ENCODE results near the gene GNRHR. TPM values are rescaled to one million over a fixed set of nuclear protein-coding genes. Genes with fewer than 3 reads are reported as not detected.
"Not testable (repeated sequence)": the region's sequence is repeated elsewhere in the genome, so short reads cannot be mapped to it uniquely, and the experiment has no call there.

Gene GNRHR
- total RNA-seq, 1 experiment from 2014 or later = not detected

DNA sequence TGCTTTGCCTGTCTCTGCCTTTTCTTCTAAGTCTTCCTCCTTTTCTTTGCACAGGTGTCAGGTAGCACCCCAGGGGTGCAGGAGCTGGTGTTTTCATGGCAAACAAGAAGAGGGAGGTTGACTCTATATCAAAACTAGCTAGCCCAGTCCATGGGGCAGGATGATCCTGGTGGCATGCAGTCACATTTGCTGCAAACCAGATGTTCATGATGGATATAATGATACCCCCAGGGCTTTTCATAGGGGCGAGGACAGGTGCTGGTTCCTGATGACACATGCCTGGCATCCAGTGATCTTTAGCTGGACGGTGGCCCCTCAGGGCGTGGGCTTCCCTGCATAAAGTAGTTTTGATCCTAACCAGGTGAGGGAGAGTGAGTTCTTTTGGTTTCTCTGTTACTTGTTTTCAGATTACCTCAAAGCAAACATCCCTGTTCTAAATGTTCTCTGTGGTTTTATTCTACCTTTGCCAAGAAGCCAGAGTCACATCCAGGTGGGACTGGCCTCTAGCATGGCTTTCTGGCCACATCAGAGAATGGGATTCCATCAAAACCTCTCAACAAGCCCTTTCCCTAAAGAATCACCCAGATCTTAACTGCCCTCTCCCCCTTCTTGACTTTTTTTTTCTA, 42.1 kb downstream of the GNRHR start:
- H3K4me3 Mint-ChIP-seq (ENCODE audit: unreplicated experiment) = no peak overlapping the region
- intact Hi-C loops (cut with micrococcal nuclease) = no loop called here
- TF ChIP-seq, protein P1, sequence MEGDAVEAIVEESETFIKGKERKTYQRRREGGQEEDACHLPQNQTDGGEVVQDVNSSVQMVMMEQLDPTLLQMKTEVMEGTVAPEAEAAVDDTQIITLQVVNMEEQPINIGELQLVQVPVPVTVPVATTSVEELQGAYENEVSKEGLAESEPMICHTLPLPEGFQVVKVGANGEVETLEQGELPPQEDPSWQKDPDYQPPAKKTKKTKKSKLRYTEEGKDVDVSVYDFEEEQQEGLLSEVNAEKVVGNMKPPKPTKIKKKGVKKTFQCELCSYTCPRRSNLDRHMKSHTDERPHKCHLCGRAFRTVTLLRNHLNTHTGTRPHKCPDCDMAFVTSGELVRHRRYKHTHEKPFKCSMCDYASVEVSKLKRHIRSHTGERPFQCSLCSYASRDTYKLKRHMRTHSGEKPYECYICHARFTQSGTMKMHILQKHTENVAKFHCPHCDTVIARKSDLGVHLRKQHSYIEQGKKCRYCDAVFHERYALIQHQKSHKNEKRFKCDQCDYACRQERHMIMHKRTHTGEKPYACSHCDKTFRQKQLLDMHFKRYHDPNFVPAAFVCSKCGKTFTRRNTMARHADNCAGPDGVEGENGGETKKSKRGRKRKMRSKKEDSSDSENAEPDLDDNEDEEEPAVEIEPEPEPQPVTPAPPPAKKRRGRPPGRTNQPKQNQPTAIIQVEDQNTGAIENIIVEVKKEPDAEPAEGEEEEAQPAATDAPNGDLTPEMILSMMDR (IDR thresholded peaks at IDR 0.05; ENCODE audit: unreplicated experiment) = no peak
- peaks cover 14% of the 10 kb centered on the region for H3K36me3 Mint-ChIP-seq (ENCODE audit: insufficient read depth, unreplicated experiment)
- no peak overlapping the region for H3K27ac Mint-ChIP-seq (ENCODE audit: low read depth, unreplicated experiment)
- BruUV-seq (replicated peaks) = no TSS peak
- ChIA-PET POLR2A (interaction anchor here (0.7 to 2.8 kb wide), 3 partner anchors 11 to 22 kb away, joined by 3 to 14 read pairs (median 5); partner anchors contain the start of gene UBA6), CTCF (interaction anchor here (0.5 to 1.3 kb wide), 3 partner anchors 12 to 684 kb away, joined by 3 to 6 read pairs (median 5); no protein-coding TSS in a partner anchor)
- no peaks in the 10 kb centered on the region for H3K27me3 Mint-ChIP-seq (ENCODE audit: insufficient read depth, unreplicated experiment)
- H3K4me1 Mint-ChIP-seq (ENCODE audit: insufficient read depth, unreplicated experiment) = peaks cover 14% of the 10 kb centered on the region
- no peaks in the 10 kb centered on the region for H3K9me3 Mint-ChIP-seq (ENCODE audit: unreplicated experiment)
- no peak for DNase-seq (ENCODE audit: unreplicated experiment)

DNA sequence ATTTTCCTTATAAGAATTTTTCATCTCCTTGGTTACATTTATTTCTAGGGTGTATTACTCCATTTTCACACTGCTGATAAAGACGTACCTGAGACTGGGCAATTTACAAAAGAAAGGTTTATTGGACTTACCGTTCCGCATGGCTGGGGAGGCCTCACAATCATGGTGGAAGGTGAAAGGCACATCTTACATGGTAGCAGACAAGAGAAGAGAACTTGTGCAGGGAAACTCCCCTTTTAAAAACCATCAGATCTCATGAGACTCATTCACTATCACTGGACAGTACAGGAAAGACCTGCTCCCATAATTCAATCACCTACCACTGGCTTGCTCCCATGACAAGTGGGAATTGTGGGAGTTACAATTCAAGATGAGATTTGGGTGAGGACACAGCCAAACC, 47.5 kb downstream of the GNRHR start:
- POLR2A ChIA-PET; H3K27ac Mint-ChIP-seq (ENCODE audit: low read depth, unreplicated experiment); H3K27me3 Mint-ChIP-seq (ENCODE audit: insufficient read depth, unreplicated experiment); BruUV-seq (replicated peaks); H3K36me3 Mint-ChIP-seq (ENCODE audit: insufficient read depth, unreplicated experiment); DNase-seq (ENCODE audit: unreplicated experiment); intact Hi-C loops (cut with micrococcal nuclease); H3K4me3 Mint-ChIP-seq (ENCODE audit: unreplicated experiment): not testable (repeated sequence)
- CTCF ChIA-PET = interaction anchor here (1.0 kb wide), 1 partner anchor 40 kb away, joined by 3 read pairs; no protein-coding TSS in a partner anchor
- Mint-ChIP-seq H3K9me3 (ENCODE audit: unreplicated experiment) (peaks cover 13% of the 10 kb centered on the region), H3K4me1 (ENCODE audit: insufficient read depth, unreplicated experiment) (peaks cover 19% of the 10 kb centered on the region)

DNA sequence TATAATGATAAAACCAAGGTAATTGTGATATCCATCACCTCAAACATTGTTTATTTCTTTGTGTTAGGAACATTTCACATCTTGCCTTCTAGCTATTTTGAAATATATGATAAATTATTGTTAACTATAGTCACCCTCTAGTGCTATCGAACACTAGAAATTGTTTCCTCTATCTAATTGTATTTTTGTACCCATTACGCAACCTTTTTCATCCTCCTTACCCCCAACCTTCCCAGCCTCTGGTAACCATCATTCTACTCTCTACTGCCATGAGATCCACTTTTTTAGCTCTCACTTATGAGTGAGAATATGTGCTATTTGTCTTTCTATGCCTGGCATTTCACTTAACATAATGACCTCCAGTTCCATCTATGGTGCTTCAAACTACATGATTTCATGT, 49.3 kb downstream of the GNRHR start:
- Mint-ChIP-seq H3K4me1 (ENCODE audit: insufficient read depth, unreplicated experiment) (peaks cover 14% of the 10 kb centered on the region), H3K4me3 (ENCODE audit: unreplicated experiment) (no peak overlapping the region), H3K9me3 (ENCODE audit: unreplicated experiment) (peaks cover 13% of the 10 kb centered on the region), H3K27ac (ENCODE audit: low read depth, unreplicated experiment) (no peak overlapping the region), H3K27me3 (ENCODE audit: insufficient read depth, unreplicated experiment) (no peaks in the 10 kb centered on the region), H3K36me3 (ENCODE audit: insufficient read depth, unreplicated experiment) (peaks cover 6% of the 10 kb centered on the region)
- DNase-seq (ENCODE audit: unreplicated experiment) = no peak
- intact Hi-C loops (cut with micrococcal nuclease) = no loop called here
- POLR2A ChIA-PET = no interaction called here
- CTCF ChIA-PET = no interaction called here
- BruUV-seq (replicated peaks) = no TSS peak
- TF ChIP-seq, protein P1 (IDR thresholded peaks at IDR 0.05; ENCODE audit: unreplicated experiment) = no peak

DNA sequence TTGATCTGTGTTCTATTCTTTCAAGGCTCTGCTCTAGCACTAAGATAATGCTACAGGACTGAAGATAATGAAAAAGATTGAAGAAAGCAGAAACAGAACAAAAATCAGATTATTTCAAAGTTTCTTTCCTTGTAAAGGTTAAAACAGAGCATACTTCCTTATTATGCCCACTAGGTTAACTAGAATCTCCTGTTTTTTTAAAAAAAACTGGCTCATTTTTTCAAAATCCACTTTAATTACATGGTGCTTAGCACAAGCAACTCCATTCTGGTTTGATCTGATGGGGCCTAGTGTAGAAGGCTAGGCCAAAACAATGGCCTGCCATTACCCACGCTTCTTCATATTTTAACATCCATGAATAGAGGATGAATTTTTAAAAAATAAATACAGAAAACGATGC, 52.0 kb downstream of the GNRHR start:
- no peak for DNase-seq (ENCODE audit: unreplicated experiment)
- Mint-ChIP-seq H3K4me1 (ENCODE audit: insufficient read depth, unreplicated experiment) (peaks cover 26% of the 10 kb centered on the region), H3K27me3 (ENCODE audit: insufficient read depth, unreplicated experiment) (no peaks in the 10 kb centered on the region), H3K4me3 (ENCODE audit: unreplicated experiment) (peak overlapping the region; percentile 85), H3K27ac (ENCODE audit: low read depth, unreplicated experiment) (no peak overlapping the region), H3K36me3 (ENCODE audit: insufficient read depth, unreplicated experiment) (peaks cover 6% of the 10 kb centered on the region), H3K9me3 (ENCODE audit: unreplicated experiment) (peaks cover 13% of the 10 kb centered on the region)
- no TSS peak for BruUV-seq (replicated peaks)
- CTCF ChIA-PET = interaction anchor here (1.1 to 2.8 kb wide), 3 partner anchors 24 to 47 kb away, joined by 3 to 7 read pairs (median 4); no protein-coding TSS in a partner anchor
- TF ChIP-seq, protein P1 (IDR thresholded peaks at IDR 0.05; ENCODE audit: unreplicated experiment) = no peak
- POLR2A ChIA-PET = interaction anchor here (1.1 to 1.9 kb wide), 5 partner anchors 9 to 159 kb away, joined by 3 to 14 read pairs (median 3); no protein-coding TSS in a partner anchor
- intact Hi-C loops (cut with micrococcal nuclease) = no loop called here
